Nucleus accumbens (tissue), 56 donors: ENCODE results near the gene CYREN.

Source experiments
- DNase-seq, 56 donors: peaks; one replicate each; lab custom pipeline; 2025; lab: John Stamatoyannopoulos, UW

The CYREN gene

GRCh38 chr7:135117096-135117495, 53.4 kb downstream of the CYREN start:
- DNase-seq: no peak
